HG02852 (cell line): Measurements from ENCODE around the gene TICRR.

Source experiments
- ATAC-seq: cut with Tn5 transposase; IDR thresholded peaks from one replicate; pipeline ENCODE4 v1.9.1; 2021; ENCODE audit warnings: mild to moderate bottlenecking, moderate library complexity; ENCODE audit not compliant: unreplicated experiment

The TICRR gene

GRCh38 chr15:89652131-89652530 lies 76.9 kb downstream of the TICRR start:
- ATAC-seq: no peak

GRCh38 chr15:89652666-89653065 lies 77.4 kb downstream of the TICRR start:
- no peak for ATAC-seq

- ATAC-seq: no peak
Observed at GRCh38 chr15:89653578-89653977, 78.3 kb downstream of the TICRR start.

GRCh38 chr15:89654301-89654761 lies 79.1 kb downstream of the TICRR start:
- ATAC-seq: no peak

GRCh38 chr15:89654847-89655805 lies 79.9 kb downstream of the TICRR start, which contains the start of gene KIF7:
Gene KIF7, minus strand, starts transcription at chr15:89655467. Its CDS starts 2,537 bp downstream, at chr15:89652930.
- ATAC-seq: no peak

GRCh38 chr15:89656116-89656815 lies 81.0 kb downstream of the TICRR start:
- ATAC-seq: no peak

- no peak for ATAC-seq
Observed at GRCh38 chr15:89657686-89658200, 82.5 kb downstream of the TICRR start.

- no peak for ATAC-seq
Observed at GRCh38 chr15:89659295-89659694, 84.0 kb downstream of the TICRR start.

- no peak for ATAC-seq
Observed at GRCh38 chr15:89660556-89660955, 85.3 kb downstream of the TICRR start.

- no peak for ATAC-seq
Observed at GRCh38 chr15:89662893-89663626, 87.8 kb downstream of the TICRR start.

- ATAC-seq: no peak
Observed at GRCh38 chr15:89664441-89665350, 89.4 kb downstream of the TICRR start.

- no peak for ATAC-seq
Observed at GRCh38 chr15:89665449-89666181, 90.3 kb downstream of the TICRR start.

- ATAC-seq: no peak
Observed at GRCh38 chr15:89666184-89666857, 91.1 kb downstream of the TICRR start.

- no peak for ATAC-seq
Observed at GRCh38 chr15:89666858-89667705, 91.8 kb downstream of the TICRR start.

GRCh38 chr15:89667706-89667960 lies 92.4 kb downstream of the TICRR start:
- no peak for ATAC-seq

GRCh38 chr15:89668171-89668570 lies 92.9 kb downstream of the TICRR start:
- ATAC-seq: no peak

- no peak for ATAC-seq
Observed at GRCh38 chr15:89669309-89669865, 94.1 kb downstream of the TICRR start.

- no peak for ATAC-seq
Observed at GRCh38 chr15:89669941-89670340, 94.7 kb downstream of the TICRR start.
